Raji (cell line): ENCODE results near the gene CHRM4.

Experiments used
- POLR2A ChIP-seq: IDR thresholded peaks from 2 replicates; pipeline ENCODE4 v1.6.1; 2011; ENCODE audit warnings: low read depth, low read length, control low read depth; ENCODE audit not compliant: insufficient read depth

The CHRM4 gene

GRCh38 chr11:46351148-46351547 lies 40.4 kb downstream of the CHRM4 start:
- TF ChIP-seq POLR2A = no peak

- TF ChIP-seq POLR2A = no peak
Measured at GRCh38 chr11:46350695-46351094, 40.9 kb downstream of the CHRM4 start.

GRCh38 chr11:46348566-46349401 lies 42.8 kb downstream of the CHRM4 start:
- TF ChIP-seq POLR2A = peak; percentile 43

GRCh38 chr11:46347637-46348311 lies 43.8 kb downstream of the CHRM4 start:
- TF ChIP-seq POLR2A = no peak

- peak; percentile 56 for TF ChIP-seq POLR2A
Measured at GRCh38 chr11:46346886-46347636, 44.5 kb downstream of the CHRM4 start, which contains the start of gene DGKZ. Gene DGKZ, plus strand, starts transcription at chr11:46347463. Its CDS starts 197 bp downstream, at chr11:46347660.

- no peak for TF ChIP-seq POLR2A
Measured at GRCh38 chr11:46345881-46346484, 45.6 kb downstream of the CHRM4 start.

- TF ChIP-seq POLR2A = no peak
Measured at GRCh38 chr11:46345131-46345597, 46.4 kb downstream of the CHRM4 start.

- TF ChIP-seq POLR2A = no peak
Measured at GRCh38 chr11:46343520-46343919, 48.1 kb downstream of the CHRM4 start.

GRCh38 chr11:46342239-46342638 lies 49.3 kb downstream of the CHRM4 start:
- no peak for TF ChIP-seq POLR2A

GRCh38 chr11:46341454-46341853 lies 50.1 kb downstream of the CHRM4 start:
- TF ChIP-seq POLR2A = no peak

GRCh38 chr11:46339816-46340215 lies 51.8 kb downstream of the CHRM4 start:
- TF ChIP-seq POLR2A = no peak

GRCh38 chr11:46338988-46339666 lies 52.4 kb downstream of the CHRM4 start:
- TF ChIP-seq POLR2A = no peak

- TF ChIP-seq POLR2A = no peak
Measured at GRCh38 chr11:46338636-46338987, 53.0 kb downstream of the CHRM4 start.

- no peak for TF ChIP-seq POLR2A
Measured at GRCh38 chr11:46337626-46338345, 53.8 kb downstream of the CHRM4 start.
